ENCODE data around the gene FRMPD4.

- no peak for TF ChIP-seq EZH2 (IDR thresholded peaks at IDR 0.05; ENCODE audit: borderline replicate concordance, low read length)
- TF ChIP-seq CTCF (IDR thresholded peaks at IDR 0.05; ENCODE audit: low read length), result no peak
Measured at GRCh38 chrX:12159799-12160198, 21.5 kb downstream of the FRMPD4 start.
